NCI-H526 treated with DMSO at 0.1 percent for 48 hours (cell line): Measurements from ENCODE around the gene TPRN.

Experiments used
- DNase-seq: peaks from one replicate; lab custom pipeline; 2025; lab: John Stamatoyannopoulos, UW

TPRN gene

GRCh38 chr9:137143459-137143858 is 57.1 kb downstream of the TPRN start:
- DNase-seq, result no peak

GRCh38 chr9:137141976-137142936 is 58.3 kb downstream of the TPRN start:
- DNase-seq, result no peak
